HK-2 (cell line): ENCODE measurements around the gene ZBTB46.
A peak's percentile ranks its signal among the peaks of the same experiment; 100 is the strongest.
"Not testable (repeated sequence)": the region's sequence is repeated elsewhere in the genome, so short reads cannot be mapped to it uniquely, and the experiment has no call there.

Experiments
- DNase-seq: peaks from one replicate; pipeline ENCODE4 v3.0.0-alpha.2; 2018; ENCODE audit not compliant: unreplicated experiment

ZBTB46 gene, protein sequence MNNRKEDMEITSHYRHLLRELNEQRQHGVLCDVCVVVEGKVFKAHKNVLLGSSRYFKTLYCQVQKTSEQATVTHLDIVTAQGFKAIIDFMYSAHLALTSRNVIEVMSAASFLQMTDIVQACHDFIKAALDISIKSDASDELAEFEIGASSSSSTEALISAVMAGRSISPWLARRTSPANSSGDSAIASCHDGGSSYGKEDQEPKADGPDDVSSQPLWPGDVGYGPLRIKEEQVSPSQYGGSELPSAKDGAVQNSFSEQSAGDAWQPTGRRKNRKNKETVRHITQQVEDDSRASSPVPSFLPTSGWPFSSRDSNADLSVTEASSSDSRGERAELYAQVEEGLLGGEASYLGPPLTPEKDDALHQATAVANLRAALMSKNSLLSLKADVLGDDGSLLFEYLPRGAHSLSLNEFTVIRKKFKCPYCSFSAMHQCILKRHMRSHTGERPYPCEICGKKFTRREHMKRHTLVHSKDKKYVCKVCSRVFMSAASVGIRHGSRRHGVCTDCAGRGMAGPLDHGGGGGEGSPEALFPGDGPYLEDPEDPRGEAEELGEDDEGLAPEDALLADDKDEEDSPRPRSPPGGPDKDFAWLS

DNA sequence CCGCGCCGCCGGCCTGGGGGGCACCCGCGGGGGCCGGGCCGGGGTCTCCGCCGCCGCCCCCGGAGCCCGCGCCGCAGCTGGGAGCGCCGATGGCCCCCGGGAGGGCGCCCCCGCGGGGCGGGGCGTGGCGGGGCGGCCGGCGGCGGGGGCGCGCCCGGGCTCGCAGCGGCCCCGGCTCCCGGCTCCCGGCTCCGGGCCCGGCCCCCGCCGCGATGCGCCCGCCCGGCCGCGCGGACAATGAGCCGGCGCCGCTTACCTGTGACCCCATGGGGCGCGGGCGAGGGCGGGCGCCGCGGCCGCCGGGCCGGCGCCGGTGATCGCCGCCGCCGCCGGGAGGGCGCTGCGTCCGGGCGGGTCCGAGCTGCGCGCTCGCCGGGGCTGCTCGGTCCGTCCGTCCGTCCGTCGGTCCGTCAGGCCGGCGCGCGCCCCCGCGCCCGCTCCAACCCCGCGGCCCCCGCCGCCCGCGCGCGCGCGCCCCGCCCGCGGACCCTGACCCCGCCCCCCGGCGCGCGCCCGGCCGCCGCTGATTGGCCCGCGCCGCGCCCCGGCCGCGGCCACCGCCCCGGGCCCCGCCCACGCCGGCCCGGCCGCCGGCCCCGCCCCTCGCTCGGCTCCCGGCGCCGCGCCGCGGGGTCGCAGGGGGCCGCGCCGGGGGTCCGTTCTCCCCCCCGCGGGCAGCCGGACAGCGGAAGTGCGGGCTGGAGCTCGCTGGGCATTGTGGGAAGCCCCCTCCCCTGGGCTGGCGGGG, at the start of gene ZBTB46:
Gene ZBTB46, minus strand, starts transcription at position 424 of the 748 bp plus-strand sequence. CDS start 40,507 bp downstream, outside the sequence.
- DNase-seq, result peak; percentile 55

DNA sequence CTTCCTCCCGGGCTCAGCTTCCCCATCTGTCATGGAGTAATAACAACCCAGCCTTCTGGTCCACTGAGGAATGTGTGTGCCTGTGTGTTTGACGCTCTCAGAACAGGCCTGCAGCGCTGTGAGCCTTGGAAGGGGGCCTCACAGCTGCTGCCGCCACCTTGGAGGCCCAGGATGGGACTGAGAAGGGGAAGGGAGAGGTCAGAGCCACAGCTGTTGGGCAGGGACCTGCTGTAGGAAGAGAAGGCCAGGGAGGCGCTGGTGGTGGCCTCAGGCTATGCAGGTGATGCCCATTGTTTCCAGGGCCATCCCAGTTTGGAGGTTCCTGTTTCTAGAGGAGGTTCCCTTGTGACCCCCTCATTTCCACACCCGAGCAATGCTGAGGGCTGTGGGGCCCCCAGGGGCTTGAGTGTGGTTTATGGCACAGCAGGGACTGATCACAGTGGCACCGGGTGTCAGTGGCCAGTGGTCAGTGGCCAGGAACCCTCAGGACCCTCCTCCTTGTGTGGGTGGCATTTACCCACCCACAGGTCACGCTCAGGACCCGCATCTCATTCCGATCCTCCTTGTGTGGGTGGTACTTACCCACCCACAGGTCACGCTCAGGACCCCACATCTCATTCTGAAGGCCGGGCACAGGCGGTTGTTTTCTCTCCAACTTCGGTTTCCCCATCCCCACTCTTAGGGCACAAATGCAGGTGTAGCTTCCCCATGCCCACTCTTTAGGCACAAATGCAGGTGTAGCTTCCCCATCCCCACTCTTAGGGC, 48.0 kb upstream of the ZBTB46 start:
- DNase-seq, result no peak

DNA sequence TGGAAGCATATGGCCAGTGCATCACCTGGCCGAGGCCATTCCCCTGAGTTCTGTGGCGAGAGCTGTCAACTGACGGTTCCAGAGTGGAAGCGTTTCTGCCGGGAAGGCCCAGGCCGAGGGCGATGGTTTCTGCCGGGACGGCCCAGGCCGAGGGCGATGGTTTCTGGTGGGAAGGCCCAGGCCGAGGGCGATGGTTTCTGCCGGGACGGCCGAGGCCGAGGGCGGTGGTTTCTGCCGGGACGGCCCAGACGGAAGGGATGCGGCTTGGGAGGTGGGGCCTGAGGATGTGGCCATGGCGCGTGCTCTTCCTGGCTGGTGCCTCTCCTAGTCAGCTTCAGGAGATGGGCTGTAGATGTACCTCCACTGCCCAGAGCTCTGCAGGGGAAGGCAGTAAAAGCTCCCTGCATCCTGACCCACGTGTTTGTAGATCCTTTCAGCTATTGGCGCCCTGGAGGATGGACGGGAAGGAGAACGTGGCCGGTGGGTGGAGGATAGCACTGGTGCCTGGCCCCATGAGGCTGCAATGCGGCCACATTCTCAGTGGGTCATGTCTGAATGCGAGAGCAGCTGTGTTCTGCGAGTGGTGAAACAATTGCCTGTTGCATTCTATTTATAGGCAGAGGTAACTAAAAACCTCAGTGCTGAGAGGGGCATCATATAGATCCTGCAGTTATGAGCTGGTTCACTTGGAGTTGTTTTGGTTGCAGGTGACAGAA, 46.8 kb upstream of the ZBTB46 start:
- no peak for DNase-seq

DNA sequence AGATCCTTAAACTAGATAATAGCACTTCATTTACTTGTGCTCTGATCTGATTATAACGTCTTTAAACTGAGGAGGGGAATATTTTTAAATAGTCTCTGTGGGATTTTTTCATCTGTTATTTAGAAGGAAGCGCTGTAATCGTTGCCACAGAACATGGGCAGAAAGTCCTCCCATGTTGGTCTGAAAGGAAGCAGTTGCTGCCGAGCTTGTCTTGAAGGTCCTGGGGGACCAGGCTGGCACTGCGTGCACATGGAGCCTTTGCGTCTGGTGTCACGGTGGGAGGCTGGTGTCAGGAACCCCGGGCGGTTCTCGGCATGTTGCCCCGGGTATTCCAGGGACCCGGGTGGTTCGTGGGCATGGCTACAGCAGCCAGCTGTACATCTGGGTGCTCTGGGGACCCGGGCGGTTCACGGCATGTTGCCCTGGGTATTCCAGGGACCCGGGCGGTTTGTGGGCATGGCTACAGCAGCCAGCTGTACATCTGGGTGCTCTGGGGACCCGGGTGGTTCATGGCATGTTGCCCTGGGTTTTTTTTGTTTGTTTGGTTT, 45.5 kb upstream of the ZBTB46 start:
- DNase-seq, result no peak

DNA sequence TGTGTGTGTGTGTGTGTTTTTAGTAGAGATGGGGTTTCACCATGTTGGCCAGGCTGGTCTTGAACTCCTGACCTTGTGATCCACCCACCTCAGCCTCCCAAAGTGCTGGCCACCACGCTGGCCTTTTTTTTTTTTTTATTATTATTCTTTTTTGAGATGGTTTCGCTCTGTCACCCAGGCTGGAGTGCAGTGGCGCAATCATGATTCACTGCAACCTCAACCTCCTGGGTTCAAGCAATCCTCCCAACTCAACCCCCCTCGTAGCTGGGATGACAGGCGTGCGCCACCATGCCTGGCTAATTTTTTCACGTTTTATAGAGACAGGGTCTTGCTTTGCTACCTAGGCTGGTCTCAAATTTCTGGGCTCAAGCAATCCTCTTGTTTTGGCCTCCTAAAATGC, 43.2 kb upstream of the ZBTB46 start:
- DNase-seq, result not testable (repeated sequence)

DNA sequence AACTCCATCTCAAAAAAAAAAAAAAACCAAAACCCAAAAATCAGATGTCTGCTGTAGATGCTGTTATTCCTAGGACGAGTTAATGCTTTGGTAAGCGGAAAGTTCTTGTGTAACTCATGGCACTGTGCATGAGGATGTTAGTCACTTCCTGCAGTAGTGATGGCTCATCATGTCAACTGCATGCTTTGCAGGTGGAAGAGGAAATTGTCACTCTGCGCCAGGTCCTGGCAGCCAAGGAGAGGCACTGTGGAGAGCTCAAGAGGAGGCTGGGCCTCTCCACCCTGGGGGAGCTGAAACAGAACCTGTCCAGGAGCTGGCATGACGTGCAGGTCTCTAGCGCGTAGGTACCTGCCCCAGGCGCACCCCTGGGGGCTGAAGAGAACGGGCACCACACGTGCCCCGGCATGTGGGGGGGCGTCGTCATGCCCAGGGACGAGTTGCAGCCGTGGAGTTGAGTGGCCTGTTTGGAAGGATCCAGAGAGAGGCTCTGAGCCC, 42.5 kb upstream of the ZBTB46 start:
- peak; percentile 76 for DNase-seq

DNA sequence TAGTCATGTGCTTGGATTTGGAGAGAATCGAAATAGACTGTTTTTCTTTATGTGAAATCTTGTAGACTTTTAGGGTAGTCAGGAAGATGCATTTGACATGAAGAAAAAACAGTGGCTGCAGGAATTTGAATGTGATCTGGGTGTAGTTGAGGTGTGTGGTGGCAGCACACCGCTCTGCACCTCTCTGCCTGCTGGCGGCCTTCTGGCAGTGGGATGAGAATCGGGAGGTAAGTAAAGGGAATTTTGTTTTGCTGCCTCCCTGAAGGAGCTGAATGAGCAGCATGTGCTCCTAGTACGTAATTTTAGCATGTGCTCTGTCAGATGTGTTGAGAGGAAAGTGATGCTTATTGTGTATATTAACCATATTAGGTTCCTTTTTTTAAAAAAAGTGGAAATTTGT, 37.2 kb upstream of the ZBTB46 start:
- DNase-seq, result no peak

DNA sequence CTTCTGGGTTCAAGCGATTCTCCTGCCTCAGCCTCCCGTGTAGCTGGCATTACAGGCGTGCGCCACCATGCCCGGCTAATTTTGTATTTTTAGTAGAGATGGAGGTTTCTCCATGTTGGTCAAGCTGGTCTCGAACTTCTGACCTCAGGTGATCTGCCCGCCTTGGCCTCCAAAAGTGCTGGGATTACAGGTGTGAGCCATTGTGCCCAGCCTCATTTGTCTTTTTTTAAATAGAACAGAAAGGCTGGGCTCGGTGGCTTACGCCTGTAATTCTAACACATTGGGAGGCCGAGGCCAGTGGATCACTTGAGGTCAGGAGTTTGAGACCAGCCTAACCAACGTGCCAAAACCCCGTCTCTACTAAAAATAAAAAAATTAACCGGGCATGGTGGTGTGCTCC, 36.0 kb upstream of the ZBTB46 start:
- DNase-seq, result not testable (repeated sequence)

DNA sequence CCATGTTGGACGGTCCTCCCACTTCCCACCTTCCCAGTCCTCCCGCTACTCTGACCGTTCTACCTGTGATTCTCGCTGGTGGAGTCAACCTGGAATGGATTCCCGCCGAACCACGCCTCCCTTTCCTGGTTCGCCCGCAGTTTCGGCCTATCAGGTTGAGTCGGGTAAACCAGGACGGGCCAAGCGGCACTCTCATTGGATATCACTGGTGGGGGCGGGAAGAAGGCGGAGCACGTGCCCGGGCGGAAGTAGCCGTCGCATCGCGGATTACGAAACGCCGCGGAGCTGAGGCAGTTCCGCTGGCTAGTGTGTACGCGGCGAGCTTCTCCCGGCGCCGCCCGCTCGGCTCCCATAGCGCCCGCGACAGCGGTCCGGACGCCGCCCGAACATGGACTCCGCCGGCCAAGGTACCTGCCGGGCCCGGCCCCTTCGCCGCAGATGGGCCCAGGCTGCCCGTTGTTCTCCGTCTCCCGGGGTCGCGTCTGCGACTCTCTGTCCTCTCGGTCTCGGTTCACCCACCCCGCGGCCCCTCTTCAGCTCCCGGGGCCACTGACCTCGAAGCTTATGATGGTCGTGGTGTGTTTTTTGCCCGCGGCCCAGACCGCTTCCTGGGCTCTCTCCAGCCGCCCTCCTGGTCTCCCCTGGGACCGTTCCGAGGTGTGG, 34.0 kb upstream of the ZBTB46 start, which contains the start of gene TPD52L2:
Gene TPD52L2, plus strand, starts transcription at position 293 of the 663 bp plus-strand sequence. Its CDS starts 96 bp downstream, at position 389.
- DNase-seq, result peak; percentile 100

DNA sequence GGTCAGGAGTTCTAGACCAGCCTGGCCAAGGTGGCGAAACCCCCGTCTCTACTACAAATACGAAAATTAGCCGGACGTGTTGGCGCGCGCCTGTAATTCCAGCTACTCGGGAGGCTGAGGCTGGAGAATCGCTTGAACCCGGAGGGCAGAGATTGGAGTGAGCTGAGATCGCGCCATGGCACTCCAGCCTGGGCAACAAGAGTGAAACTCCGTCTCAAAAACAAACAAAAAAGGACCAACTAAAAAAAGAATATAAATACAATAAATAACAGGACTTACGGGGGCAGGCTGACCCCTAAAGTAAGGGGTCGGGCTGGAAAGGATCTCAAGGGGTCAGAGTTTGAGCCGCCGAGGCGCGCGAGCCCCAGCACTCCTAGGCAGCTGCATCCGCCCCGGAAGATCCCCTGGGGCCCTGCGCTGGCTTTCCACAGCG, 33.5 kb upstream of the ZBTB46 start:
- DNase-seq, result no peak

DNA sequence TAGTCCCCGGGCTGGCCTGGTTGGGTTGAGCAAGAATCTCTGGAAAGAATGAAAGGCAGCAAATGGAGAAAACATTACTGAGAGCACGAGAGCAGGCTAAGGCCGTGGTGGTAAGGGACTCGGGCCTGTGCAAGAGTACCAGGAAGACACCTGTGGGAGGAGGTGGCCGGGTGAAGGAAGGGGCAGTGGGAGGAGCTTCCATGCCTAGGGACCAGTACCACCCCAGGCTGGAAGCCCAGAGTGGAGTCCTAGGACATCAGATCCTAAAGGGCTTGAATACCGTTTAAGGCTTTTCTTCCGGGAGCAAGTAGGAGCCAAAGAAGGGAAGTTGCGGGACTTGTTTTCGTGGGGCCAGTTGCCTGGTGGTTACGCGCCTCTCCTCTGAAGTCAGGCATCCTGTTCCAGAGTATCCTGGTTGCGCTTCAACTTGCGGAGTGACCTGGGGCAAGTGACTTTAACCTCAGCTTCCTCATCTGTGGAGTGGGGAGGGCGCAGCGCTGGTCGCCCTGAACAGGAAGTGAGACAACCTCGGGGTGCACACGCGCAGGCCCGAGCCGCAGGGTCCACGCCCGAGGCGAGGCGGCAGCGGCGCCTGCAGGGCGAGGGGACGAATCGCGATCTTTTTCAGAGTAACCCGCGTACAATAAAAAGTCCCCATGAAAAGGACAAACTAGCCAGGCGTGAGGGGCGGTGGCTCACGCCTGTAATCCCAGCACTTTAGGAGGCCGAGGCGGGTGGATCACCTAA, 32.9 kb upstream of the ZBTB46 start:
- DNase-seq, result peak; percentile 93

DNA sequence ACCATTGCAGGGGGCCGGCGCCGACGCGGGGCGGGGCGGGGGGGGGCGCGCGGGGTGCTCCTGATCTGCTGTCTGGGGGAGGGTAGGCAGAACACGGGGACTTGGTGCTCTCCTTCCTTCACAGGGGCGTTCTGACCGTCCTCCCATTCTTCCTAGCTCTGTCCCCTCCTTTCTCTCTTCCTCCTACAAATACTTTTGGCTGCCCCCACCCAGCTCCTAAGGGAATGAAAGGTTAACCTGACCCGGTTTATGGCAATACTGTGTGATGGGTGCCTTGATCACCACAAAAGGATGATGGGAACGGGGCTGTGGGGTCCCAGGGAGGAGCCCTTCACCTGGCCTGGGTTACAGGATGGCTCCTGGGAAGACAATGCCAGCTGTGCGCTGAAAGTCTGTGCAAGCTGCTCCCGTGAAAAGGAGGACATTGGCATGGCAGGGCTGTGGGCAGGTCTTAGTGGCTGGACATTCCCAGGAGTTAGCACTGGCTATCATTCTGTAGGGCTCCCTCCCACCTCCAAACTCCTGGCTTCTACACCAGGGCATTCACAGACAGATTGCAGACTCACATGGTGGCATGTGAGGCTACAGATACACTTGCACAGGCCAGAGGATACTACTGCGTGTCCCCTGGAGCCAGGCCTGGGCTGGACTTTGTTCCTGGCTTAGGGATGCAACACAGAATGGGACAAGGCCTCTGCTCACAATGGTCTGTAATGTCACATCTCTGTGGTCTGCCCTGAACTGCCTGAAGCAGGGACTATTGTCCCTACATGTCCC, 32.1 kb upstream of the ZBTB46 start:
- DNase-seq, result no peak

DNA sequence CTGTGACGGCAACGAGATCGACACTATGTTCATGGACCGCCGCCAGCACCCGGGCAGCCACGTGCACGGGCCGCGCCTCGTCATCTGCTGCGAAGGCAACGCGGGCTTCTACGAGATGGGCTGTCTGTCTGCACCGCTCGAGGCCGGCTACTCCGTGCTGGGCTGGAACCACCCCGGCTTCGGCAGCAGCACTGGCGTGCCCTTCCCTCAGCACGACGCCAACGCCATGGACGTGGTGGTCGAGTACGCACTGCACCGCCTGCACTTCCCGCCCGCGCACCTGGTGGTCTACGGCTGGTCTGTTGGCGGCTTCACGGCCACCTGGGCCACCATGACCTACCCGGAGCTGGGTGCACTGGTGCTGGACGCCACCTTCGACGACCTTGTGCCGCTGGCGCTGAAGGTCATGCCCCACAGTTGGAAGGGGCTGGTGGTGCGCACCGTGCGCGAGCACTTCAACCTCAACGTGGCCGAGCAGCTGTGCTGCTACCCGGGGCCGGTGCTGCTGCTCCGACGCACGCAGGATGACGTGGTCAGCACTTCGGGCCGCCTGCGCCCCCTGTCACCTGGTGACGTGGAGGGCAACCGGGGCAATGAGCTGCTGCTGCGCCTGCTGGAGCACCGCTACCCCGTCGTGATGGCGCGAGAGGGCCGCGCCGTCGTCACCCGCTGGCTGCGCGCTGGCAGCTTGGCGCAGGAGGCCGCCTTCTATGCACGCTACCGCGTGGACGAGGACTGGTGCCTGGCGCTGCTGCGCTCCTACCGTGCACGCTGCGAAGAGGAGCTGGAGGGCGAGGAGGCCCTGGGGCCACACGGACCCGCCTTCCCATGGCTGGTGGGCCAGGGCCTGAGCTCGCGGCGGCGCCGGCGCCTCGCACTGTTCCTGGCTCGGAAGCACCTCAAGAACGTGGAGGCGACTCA, 31.2 kb upstream of the ZBTB46 start:
- DNase-seq, result no peak

DNA sequence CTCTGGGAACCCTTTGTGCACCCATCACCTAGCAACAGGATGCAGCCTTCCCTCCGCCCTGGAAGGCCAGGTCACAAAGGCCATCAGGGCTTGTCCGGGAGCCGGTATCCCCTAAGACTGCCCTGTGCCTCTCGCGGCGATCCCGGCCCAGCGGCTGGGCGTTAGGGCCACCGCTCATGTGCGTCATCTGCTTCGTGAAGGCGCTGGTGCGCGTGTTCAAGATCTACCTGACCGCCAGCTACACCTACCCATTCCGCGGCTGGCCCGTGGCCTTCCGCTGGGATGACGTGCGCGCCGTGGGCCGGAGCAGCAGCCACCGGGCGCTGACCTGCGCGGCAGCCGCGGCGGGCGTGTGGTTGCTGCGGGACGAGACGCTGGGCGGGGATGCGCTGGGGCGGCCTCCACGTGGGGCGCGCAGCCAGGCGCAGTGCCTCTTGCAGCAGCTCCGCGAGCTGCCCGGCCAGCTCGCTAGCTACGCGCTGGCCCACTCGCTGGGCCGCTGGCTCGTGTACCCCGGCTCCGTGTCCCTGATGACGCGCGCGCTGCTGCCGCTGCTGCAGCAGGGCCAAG, 30.4 kb upstream of the ZBTB46 start, which contains the start of gene ABHD16B:
Gene ABHD16B, plus strand, starts transcription at position 134 of the 570 bp plus-strand sequence. Its CDS starts 43 bp downstream, at position 177.
- DNase-seq, result no peak

DNA sequence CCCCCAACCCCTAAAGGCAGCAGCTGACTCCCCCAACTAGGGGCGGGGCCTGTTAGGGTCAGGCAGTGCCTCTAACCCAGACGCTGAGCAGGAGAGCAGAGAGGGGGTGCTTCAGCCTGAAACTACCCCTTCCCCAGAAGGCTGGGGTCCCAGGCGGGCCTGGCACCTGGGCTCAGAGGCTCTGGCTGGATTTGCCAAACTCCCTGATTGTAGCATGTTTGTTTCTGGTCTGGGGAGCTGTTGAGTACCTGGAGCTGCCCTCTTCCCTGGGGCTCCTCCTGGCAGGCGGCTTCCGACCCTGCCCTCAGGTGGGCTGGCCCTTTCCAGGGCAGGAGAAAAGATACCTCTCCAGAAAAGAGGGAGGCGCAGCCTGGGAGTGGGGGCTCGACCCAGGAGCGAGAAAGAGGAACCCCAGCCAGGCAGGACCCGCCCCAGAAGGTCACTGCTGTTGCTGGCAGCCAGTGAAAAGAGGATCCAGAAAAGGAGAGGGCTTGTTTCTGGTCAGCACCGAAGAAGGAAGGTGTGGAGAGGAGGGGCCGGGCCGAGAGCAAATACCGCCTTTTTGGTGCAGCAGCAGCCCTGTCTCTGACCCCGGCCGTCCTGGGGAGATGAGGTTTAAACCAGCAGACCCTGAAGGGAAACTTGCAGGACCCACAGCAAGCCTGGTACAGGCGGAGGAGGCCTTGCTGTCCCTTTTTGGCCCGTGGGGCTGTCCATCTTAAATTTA, 29.4 kb upstream of the ZBTB46 start:
- DNase-seq, result no peak

DNA sequence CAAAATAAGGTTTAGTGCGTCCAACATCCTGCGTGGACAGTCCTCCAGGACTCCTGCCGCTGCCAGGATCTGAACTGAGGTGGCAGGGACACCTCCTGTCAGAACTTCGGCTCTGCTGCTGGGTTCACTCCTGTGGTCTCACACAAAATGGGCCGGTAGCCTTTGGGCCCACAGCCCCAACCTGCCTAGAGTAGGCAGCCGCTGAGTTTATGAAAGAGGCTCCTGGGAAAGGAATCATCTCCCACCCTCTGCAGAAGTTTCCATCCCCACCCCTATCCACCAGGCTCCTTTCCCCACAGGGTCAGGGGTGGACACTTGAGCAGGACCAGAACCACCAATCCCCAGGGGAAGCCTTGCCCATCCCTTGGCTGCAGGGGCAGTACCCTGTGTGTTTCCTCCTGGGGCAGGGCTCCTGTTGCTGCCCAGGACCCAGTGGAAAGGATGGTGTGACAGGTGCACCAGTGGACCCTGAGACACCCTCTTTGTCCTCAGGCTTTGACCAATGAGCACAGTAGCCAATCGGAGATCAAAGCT, 28.2 kb upstream of the ZBTB46 start:
- DNase-seq, result no peak
